Measurements from ENCODE around the gene OSMR. TPM values are rescaled to one million over a fixed set of nuclear protein-coding genes. Genes with fewer than 3 reads are reported as not detected.

The OSMR gene
- total and polyA plus RNA-seq, 5 donors: 9.8 to 47.6 (median 19.4) TPM

DNA sequence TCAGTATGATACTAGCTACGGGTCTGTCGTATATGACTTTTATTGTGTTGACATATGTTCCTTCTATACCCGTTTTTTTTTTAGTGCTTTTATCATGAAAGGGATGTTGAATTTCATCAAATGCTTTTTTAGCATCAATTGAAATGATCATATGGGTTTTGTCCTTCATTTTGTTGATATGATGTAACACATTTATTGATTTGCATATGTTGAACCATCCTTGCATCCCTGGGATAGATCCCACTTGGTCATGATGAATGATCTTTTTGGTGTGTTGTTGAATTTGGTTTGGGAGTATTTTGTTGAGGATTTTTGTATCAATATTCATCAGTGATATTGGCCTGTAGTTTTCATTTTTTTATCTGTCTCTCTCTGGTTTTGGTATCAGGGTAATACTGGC is 50.9 kb downstream of the OSMR start:
- Histone ChIP-seq H3K9me3 (ENCODE audit: control insufficient read depth, low read length) (no peaks in the 10 kb centered on the region), H3K4me1 (ENCODE audit: control insufficient read depth, insufficient read depth, low read length) (no peaks in the 10 kb centered on the region), H3K4me3 (ENCODE audit: low read length) (no peak overlapping the region), H3K27ac (ENCODE audit: low read length) (no peak overlapping the region), H3K27me3 (ENCODE audit: control insufficient read depth, insufficient read depth) (no peaks in the 10 kb centered on the region)
- DNase-seq: no peak
- intact Hi-C loops (cut with DNase I): no loop called here
- ATAC-seq: no peak
- WGBS: 86% methylated on average over 3 of the region's 3 CpGs

DNA sequence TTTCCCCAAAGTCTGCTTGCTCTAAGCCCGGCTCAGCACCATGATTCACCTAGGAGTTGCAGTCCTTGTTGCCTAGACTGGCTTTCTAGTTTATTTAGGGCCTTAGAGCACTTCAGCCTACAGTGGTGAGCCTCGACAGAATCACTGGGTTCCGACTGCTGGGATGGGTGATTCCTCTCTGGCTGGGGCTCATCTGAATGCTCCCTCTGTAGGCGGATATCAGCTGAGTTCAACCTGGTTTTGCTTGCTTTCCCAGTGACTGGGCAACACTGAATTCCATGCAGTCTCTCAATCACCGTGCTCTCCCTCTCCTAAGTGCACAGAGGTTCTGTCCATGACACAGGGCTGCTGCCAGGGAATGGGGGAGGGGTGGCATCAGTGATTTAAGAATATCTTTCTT is 54.1 kb downstream of the OSMR start:
- intact Hi-C loops (cut with DNase I): no loop called here
- Histone ChIP-seq H3K27me3 (ENCODE audit: control insufficient read depth, insufficient read depth) (no peaks in the 10 kb centered on the region), H3K4me3 (ENCODE audit: low read length) (no peak overlapping the region), H3K27ac (ENCODE audit: low read length) (no peak overlapping the region), H3K9me3 (ENCODE audit: control insufficient read depth, low read length) (peaks cover 4% of the 10 kb centered on the region), H3K4me1 (ENCODE audit: control insufficient read depth, insufficient read depth, low read length) (no peaks in the 10 kb centered on the region)
- ATAC-seq: peak in 1 of 2 donors; percentile 13
- DNase-seq: no peak
- 88% methylated on average over 5 of the region's 5 CpGs for WGBS

DNA sequence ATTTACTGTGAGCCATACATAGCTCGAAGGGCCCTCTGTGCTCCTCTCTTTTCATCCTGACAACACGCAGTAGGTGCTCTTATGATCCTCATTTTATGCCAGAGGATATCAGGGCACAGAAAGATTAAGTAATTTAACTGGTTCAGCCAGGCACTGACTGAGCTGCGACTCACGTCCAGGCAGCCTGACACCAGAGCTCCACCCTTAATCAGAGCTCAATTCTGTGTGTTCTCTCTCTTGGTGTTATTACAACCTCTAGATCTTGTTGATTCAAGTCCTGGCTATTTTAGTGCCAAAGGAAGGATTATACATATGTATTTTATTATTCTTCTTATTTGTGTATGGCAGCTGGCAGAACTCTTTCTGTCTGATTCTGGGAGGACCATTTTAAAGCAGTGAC is 59.7 kb downstream of the OSMR start:
- 92% methylated on average over 4 of the region's 4 CpGs for WGBS
- Histone ChIP-seq H3K4me1 (ENCODE audit: control insufficient read depth, insufficient read depth, low read length) (no peaks in the 10 kb centered on the region), H3K27me3 (ENCODE audit: control insufficient read depth, insufficient read depth) (no peaks in the 10 kb centered on the region), H3K27ac (ENCODE audit: low read length) (no peak overlapping the region), H3K4me3 (ENCODE audit: low read length) (no peak overlapping the region), H3K9me3 (ENCODE audit: control insufficient read depth, low read length) (peaks cover 4% of the 10 kb centered on the region)
- ATAC-seq: no peak
- DNase-seq: no peak
- intact Hi-C loops (cut with DNase I): no loop called here

DNA sequence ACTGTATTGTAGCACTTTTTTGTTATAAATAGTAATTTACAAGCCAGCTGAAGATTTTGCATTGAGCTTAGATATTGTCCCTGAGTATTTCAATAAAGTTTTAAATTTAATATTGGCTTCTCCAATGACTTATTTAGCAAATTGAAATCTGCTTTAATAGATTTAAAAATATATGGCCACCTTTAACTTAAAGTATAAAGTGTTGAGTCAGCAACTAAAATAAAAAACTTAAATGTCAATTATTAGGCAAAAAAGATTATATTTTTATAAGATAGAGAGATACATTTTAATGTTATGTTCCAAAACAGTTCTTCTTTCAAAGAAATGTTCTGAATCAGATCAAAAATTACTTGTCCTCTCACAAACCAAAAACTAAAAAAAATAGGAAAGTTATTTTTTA is 60.7 kb downstream of the OSMR start:
- Histone ChIP-seq H3K4me1 (ENCODE audit: control insufficient read depth, insufficient read depth, low read length) (no peaks in the 10 kb centered on the region), H3K27ac (ENCODE audit: low read length) (no peak overlapping the region), H3K9me3 (ENCODE audit: control insufficient read depth, low read length) (peaks cover 4% of the 10 kb centered on the region), H3K27me3 (ENCODE audit: control insufficient read depth, insufficient read depth) (no peaks in the 10 kb centered on the region), H3K4me3 (ENCODE audit: low read length) (no peak overlapping the region)
- no peak for DNase-seq
- intact Hi-C loops (cut with DNase I): no loop called here
- no peak for ATAC-seq

DNA sequence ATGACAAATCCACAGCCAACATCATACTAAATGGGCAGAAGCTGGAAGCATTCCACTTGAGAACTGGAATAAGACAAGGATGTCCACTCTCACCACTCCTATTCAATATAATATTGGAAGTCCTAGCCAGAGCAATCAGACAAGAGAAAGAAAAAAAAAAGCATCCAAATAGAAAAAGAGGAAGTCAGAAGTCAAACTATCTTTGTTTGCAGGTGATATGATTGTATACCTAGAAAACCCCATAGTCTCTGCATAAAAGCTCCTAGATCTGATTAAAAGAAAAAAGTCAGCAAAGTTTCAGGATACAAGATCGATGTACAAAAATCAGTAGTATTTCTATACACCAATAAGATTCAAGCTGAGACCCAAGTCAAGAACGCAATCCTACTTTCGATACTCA is 66.1 kb downstream of the OSMR start:
- no peaks in the 10 kb centered on the region for H3K4me1 ChIP-seq (ENCODE audit: control insufficient read depth, insufficient read depth, low read length)
- no peak overlapping the region for H3K27ac ChIP-seq (ENCODE audit: low read length)
- ATAC-seq (no peak), DNase-seq (no peak)
- no peaks in the 10 kb centered on the region for H3K27me3 ChIP-seq (ENCODE audit: control insufficient read depth, insufficient read depth)
- no peaks in the 10 kb centered on the region for H3K9me3 ChIP-seq (ENCODE audit: control insufficient read depth, low read length)
- H3K4me3 ChIP-seq (ENCODE audit: low read length): no peak overlapping the region
- 97% methylated on average over 3 of the region's 3 CpGs for WGBS
- intact Hi-C loops (cut with DNase I): loop anchor here in 1 of 4 donors (10.0 kb wide), 1 partner anchor 77 kb away; no protein-coding TSS in a partner anchor

GRCh38 chr5:38913714-38914113 is 67.9 kb downstream of the OSMR start:
- Histone ChIP-seq H3K4me3 (ENCODE audit: low read length) (no peak overlapping the region), H3K4me1 (ENCODE audit: control insufficient read depth, insufficient read depth, low read length) (peaks cover 2% of the 10 kb centered on the region), H3K27ac (ENCODE audit: low read length) (no peak overlapping the region), H3K9me3 (ENCODE audit: control insufficient read depth, low read length) (no peaks in the 10 kb centered on the region), H3K27me3 (ENCODE audit: control insufficient read depth, insufficient read depth) (no peaks in the 10 kb centered on the region)
- ATAC-seq (no peak), DNase-seq (no peak)
- WGBS: 79% methylated on average over 2 of the region's 2 CpGs
- intact Hi-C loops (cut with DNase I): loop anchor here in 1 of 4 donors (10.0 kb wide), 1 partner anchor 79 kb away; no protein-coding TSS in a partner anchor

DNA sequence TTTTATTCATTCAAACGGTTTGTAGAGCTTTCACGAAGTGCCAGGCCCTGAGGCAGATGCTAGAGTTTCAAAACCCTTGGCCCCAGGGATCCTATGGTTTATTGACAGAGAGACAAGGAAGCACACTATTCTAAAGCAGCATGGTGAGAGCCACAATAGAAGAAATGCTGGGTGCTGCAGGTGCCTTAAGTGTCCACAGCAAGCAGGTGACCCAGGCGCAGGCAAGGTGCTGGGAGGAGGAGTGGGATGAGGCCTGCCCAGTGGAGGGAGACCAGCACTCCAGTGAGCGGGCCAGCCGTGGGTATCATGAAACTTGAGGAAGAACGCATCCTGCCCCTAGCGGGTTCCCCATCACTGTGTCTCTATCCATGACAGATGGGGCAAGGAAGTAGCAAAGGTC is 71.0 kb downstream of the OSMR start:
- WGBS: 83% methylated on average over 7 of the region's 7 CpGs
- H3K27me3 ChIP-seq (ENCODE audit: control insufficient read depth, insufficient read depth): no peaks in the 10 kb centered on the region
- DNase-seq (no peak), ATAC-seq (no peak)
- H3K9me3 ChIP-seq (ENCODE audit: control insufficient read depth, low read length): no peaks in the 10 kb centered on the region
- no peak overlapping the region for H3K27ac ChIP-seq (ENCODE audit: low read length)
- H3K4me1 ChIP-seq (ENCODE audit: control insufficient read depth, insufficient read depth, low read length): peaks cover 3% of the 10 kb centered on the region
- intact Hi-C loops (cut with DNase I): loop anchor here in 1 of 4 donors (10.0 kb wide), 1 partner anchor 82 kb away; no protein-coding TSS in a partner anchor
- no peak overlapping the region for H3K4me3 ChIP-seq (ENCODE audit: low read length)

GRCh38 chr5:38921174-38921573 is 75.4 kb downstream of the OSMR start:
- DNase-seq (peak in 1 of 3 donors; percentile 46), ATAC-seq (no peak)
- H3K27me3 ChIP-seq (ENCODE audit: control insufficient read depth, insufficient read depth): no peaks in the 10 kb centered on the region
- no peak overlapping the region for H3K4me3 ChIP-seq (ENCODE audit: low read length)
- H3K27ac ChIP-seq (ENCODE audit: low read length): no peak overlapping the region
- no peaks in the 10 kb centered on the region for H3K9me3 ChIP-seq (ENCODE audit: control insufficient read depth, low read length)
- intact Hi-C loops (cut with DNase I): loop anchor here in 2 of 4 donors (5.0 kb wide), 2 partner anchors 74 to 89 kb away; partner anchors contain the start of gene OSMR (in 1 of the 2)
- H3K4me1 ChIP-seq (ENCODE audit: control insufficient read depth, insufficient read depth, low read length): peaks cover 3% of the 10 kb centered on the region
- 77% methylated on average over 1 of the region's 1 CpG for WGBS

- intact Hi-C loops (cut with DNase I): loop anchor here in 2 of 4 donors (5.0 kb wide), 2 partner anchors 75 to 90 kb away; partner anchors contain the start of gene OSMR (in 1 of the 2)
- Histone ChIP-seq H3K4me1 (ENCODE audit: control insufficient read depth, insufficient read depth, low read length) (peaks cover 3% of the 10 kb centered on the region), H3K9me3 (ENCODE audit: control insufficient read depth, low read length) (no peaks in the 10 kb centered on the region), H3K4me3 (ENCODE audit: low read length) (no peak overlapping the region), H3K27ac (ENCODE audit: low read length) (no peak overlapping the region), H3K27me3 (ENCODE audit: control insufficient read depth, insufficient read depth) (no peaks in the 10 kb centered on the region)
- ATAC-seq (peak; percentile 60 to 67), DNase-seq (peak; percentile 27 to 76 (median 72))
- WGBS: 8% methylated on average over 1 of the region's 1 CpG
Measured at GRCh38 chr5:38922199-38922598, 76.4 kb downstream of the OSMR start.

GRCh38 chr5:38923661-38924451 is 78.0 kb downstream of the OSMR start:
- H3K4me3 ChIP-seq (ENCODE audit: low read length): no peak overlapping the region
- peak; percentile 74 to 86 for ATAC-seq
- no peak for DNase-seq
- H3K27ac ChIP-seq (ENCODE audit: low read length): peak overlapping the region; percentile 43
- H3K27me3 ChIP-seq (ENCODE audit: control insufficient read depth, insufficient read depth): no peaks in the 10 kb centered on the region
- intact Hi-C loops (cut with DNase I): loop anchor here in 2 of 4 donors (5.0 kb wide), 2 partner anchors 77 to 92 kb away; partner anchors contain the start of gene OSMR (in 1 of the 2)
- no peaks in the 10 kb centered on the region for H3K9me3 ChIP-seq (ENCODE audit: control insufficient read depth, low read length)
- WGBS: 66% methylated on average over 3 of the region's 3 CpGs
- H3K4me1 ChIP-seq (ENCODE audit: control insufficient read depth, insufficient read depth, low read length): peaks cover 1% of the 10 kb centered on the region

DNA sequence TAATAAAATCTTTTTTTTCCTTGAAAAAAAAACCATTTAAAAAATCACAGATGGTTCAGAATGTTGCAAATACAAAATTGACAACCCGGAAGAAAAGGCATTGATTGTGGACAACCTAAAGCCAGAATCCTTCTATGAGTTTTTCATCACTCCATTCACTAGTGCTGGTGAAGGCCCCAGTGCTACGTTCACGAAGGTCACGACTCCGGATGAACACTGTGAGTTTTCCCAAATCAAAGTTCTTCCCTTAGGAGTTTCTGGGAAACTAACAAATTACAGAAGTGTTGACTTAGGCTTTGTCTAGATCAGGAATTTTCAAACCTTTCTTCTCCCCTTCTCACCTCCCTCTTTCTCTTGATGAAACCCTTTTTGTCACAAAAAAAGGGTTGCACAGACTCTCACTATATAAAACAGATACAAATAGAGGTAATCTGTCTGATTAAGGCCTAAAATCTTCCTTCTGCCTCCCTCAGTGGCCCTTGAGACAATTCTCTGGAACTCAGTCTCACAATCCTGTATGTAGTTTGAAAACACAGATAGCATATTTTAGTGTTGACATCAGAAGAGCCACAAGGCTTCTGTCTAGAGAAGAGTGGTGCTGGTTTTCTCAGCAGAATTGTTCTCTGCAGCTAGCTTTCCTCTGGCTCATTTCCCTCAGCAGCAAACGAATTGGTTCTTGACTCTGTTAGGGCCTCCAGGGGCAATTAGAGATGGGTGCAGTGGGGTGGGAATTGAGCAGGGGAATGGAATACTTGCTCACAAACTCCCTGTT is 79.5 kb downstream of the OSMR start:
- no peaks in the 10 kb centered on the region for H3K4me1 ChIP-seq (ENCODE audit: control insufficient read depth, insufficient read depth, low read length)
- intact Hi-C loops (cut with DNase I): no loop called here
- no peak overlapping the region for H3K4me3 ChIP-seq (ENCODE audit: low read length)
- H3K9me3 ChIP-seq (ENCODE audit: control insufficient read depth, low read length): no peaks in the 10 kb centered on the region
- 55% methylated on average over 6 of the region's 6 CpGs for WGBS
- H3K27me3 ChIP-seq (ENCODE audit: control insufficient read depth, insufficient read depth): no peaks in the 10 kb centered on the region
- peak overlapping the region; percentile 19 for H3K27ac ChIP-seq (ENCODE audit: low read length)
- DNase-seq: peak in 1 of 3 donors; percentile 50
- ATAC-seq: peak in 1 of 2 donors; percentile 50
